GM21717 (cell line): Measurements from ENCODE around the gene HEPACAM2.

Source experiments
- ATAC-seq: cut with Tn5 transposase; IDR thresholded peaks from one replicate; pipeline ENCODE4 v1.9.1; 2021; ENCODE audit warnings: mild to moderate bottlenecking, moderate library complexity; ENCODE audit not compliant: unreplicated experiment

Gene HEPACAM2

GRCh38 chr7:93148727-93149126 is 77.5 kb downstream of the HEPACAM2 start:
- ATAC-seq, result no peak

DNA sequence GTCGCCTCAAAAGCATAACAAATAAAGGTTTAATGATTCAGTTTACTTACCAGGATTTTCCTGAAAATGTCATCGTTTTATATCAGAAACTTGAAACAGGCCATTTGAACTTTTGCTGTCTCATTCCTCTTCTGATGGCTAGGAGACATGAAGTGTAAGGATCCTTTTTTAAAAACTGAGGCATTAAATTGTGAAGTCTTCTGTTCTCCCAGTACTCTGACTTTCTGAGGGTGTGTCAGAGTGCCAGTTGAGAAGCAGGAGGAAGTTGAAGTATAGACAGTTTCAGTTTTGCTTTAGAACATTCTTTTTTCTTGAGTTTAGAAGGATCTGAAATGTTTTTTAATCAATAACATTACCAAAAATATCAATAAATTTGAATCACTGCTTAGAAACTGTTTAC is 78.1 kb downstream of the HEPACAM2 start, which contains the start of gene SAMD9L:
SAMD9L (minus strand) TSS at position 242 of the 400 bp plus-strand sequence. CDS start 12,414 bp downstream, outside the sequence.
- ATAC-seq, result peak; percentile 74

DNA sequence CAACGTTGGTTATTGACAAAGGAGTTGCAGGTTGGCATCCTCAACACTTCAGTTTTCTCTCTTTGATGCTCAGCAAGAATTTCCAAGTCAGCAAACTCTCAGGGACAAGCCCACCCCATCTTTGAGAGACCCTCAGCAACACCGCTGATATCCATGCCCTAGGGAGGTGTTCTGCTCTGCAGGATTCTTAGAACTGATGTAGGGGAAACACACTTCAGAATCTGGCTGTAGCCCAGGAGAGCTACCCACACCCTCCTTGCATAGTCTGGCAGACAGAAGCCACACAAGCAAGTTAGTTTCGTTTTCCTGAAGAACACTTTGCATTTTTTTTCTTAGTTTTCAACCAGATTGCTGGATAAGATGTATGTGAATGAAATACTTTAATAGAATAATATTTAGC is 78.9 kb downstream of the HEPACAM2 start:
- peak; percentile 94 for ATAC-seq

DNA sequence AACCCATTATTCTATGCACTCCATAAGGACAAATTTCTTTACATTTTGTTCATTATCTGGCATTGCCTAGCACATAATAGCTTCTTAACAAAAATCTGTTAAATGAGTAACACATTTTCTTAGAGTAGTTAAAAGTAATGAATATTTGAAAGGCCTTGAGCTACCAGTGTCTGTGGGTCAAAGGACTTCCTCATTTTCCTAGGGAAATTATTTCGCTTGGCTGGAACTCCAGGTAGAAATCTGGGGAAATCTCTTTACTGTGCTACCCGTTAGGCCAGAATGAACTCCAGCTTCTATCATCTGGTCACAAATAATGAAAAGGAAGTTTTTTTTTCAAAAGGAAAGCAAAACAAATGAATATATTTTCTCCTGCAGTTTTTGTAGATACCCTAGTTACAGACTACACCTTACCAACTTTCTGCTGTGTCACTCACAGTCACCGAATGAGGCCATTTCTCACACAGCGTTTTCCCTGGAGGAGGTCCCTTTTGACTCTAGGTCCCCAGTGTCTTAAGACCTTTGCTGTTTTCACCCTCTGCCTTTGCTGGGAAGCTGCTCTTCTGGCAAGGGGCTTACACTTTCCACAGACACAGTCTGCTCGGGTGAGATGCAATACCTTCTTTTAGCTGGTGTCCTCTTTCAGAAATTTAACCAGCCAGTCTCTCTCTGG is 79.7 kb downstream of the HEPACAM2 start:
- peak; percentile 41 for ATAC-seq

- no peak for ATAC-seq
Observed at GRCh38 chr7:93146036-93146435, 80.2 kb downstream of the HEPACAM2 start.

DNA sequence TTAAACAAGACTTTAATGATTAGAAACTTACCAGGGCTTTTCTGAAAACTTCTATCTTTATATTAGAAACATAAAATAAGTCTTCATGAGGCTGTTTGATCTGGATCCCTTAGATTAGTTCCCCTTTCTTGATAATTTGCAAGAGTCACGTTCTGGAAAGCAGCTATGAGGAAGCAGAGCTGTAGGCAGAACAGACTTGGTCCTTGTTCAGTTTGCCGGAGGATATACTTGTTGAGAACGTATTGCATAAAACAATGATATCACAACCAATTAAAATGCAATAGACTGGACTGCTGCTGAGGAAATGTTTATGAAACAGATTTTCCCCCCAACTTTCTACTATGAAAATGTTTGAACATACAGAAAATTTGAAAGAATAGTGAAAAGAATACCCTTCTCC is 80.9 kb downstream of the HEPACAM2 start:
- no peak for ATAC-seq

DNA sequence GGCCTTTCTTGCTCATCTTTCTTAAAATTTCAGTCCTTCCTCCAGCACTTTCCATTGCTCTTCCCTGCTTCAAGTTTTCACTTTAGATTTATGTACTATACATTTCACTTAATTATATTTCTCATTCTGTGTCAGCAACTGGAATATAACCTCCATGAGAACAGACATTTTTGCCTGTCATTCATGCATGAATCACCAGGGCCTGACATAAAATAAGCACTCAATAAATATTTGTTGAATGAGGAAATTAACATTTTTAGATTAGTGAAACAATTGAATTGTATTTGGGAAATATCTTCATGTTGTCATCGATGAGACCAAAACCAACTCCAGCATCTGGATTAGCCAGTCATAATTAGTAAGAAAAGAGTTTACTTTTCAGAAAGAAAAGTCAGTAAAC is 84.1 kb downstream of the HEPACAM2 start:
- no peak for ATAC-seq

GRCh38 chr7:93140582-93141191 is 85.6 kb downstream of the HEPACAM2 start:
- ATAC-seq, result no peak

- no peak for ATAC-seq
Observed at GRCh38 chr7:93138576-93138975, 87.7 kb downstream of the HEPACAM2 start.
